Measurements from ENCODE around the gene TP63. TPM values are rescaled to one million over a fixed set of nuclear protein-coding genes. Genes with fewer than 3 reads are reported as not detected.
"Not testable (repeated sequence)": the region's sequence is repeated elsewhere in the genome, so short reads cannot be mapped to it uniquely, and the experiment has no call there.

TP63 gene
- total RNA-seq, 1 donor: 0.43 TPM

- TF ChIP-seq CTCF (IDR thresholded peaks at IDR 0.05; ENCODE audit: insufficient read depth, low read depth, low read length): no peak
- no peak overlapping the region for H3K4me3 ChIP-seq (ENCODE audit: low read depth, low read length)
- DNase-seq (ENCODE audit: low read depth): no peak
Observed at GRCh38 chr3:189737619-189738018, 106.4 kb downstream of the TP63 start.

GRCh38 chr3:189739378-189739777 is 108.2 kb downstream of the TP63 start:
- H3K4me3 ChIP-seq (ENCODE audit: low read depth, low read length): no peak overlapping the region
- no peak for TF ChIP-seq CTCF (IDR thresholded peaks at IDR 0.05; ENCODE audit: insufficient read depth, low read depth, low read length)
- DNase-seq (ENCODE audit: low read depth): no peak

- no peak for TF ChIP-seq CTCF (IDR thresholded peaks at IDR 0.05; ENCODE audit: insufficient read depth, low read depth, low read length)
- H3K4me3 ChIP-seq (ENCODE audit: low read depth, low read length): no peak overlapping the region
- no peak for DNase-seq (ENCODE audit: low read depth)
Observed at GRCh38 chr3:189740156-189740555, 109.0 kb downstream of the TP63 start.

GRCh38 chr3:189744235-189744634 is 113.0 kb downstream of the TP63 start:
- TF ChIP-seq CTCF (IDR thresholded peaks at IDR 0.05; ENCODE audit: insufficient read depth, low read depth, low read length): no peak
- no peak for DNase-seq (ENCODE audit: low read depth)
- no peak overlapping the region for H3K4me3 ChIP-seq (ENCODE audit: low read depth, low read length)

GRCh38 chr3:189745622-189746021 is 114.4 kb downstream of the TP63 start:
- no peak for DNase-seq (ENCODE audit: low read depth)
- H3K4me3 ChIP-seq (ENCODE audit: low read depth, low read length): no peak overlapping the region
- TF ChIP-seq CTCF (IDR thresholded peaks at IDR 0.05; ENCODE audit: insufficient read depth, low read depth, low read length): no peak

GRCh38 chr3:189748046-189748445 is 116.9 kb downstream of the TP63 start:
- no peak overlapping the region for H3K4me3 ChIP-seq (ENCODE audit: low read depth, low read length)
- no peak for DNase-seq (ENCODE audit: low read depth)
- no peak for TF ChIP-seq CTCF (IDR thresholded peaks at IDR 0.05; ENCODE audit: insufficient read depth, low read depth, low read length)

GRCh38 chr3:189750972-189751371 is 119.8 kb downstream of the TP63 start:
- DNase-seq (ENCODE audit: low read depth); H3K4me3 ChIP-seq (ENCODE audit: low read depth, low read length): not testable (repeated sequence)

Data from fibroblast of villous mesenchyme (primary cell).